MM.1S (cell line): ENCODE data around the gene AK4.

ENCODE experiments used
- EZH2 ChIP-seq: fragments of 300-600 bp; sonication (generic); optimal IDR thresholded peaks from 2 replicates; pipeline ENCODE3; 2017; ENCODE audit warnings: low read depth, mild to moderate bottlenecking, antibody characterized with exemption, low read length, mixed read lengths
- EZH2phosphoT487 ChIP-seq: fragments of 300-600 bp; sonication (generic); IDR thresholded peaks from 2 replicates; pipeline ENCODE4 v1.6.1; 2018; ENCODE audit warnings: antibody characterized with exemption, low read length
- TF ChIP-seq, protein P1 (sequence below): fragments of 300-600 bp; sonication (generic); IDR thresholded peaks from 2 replicates; pipeline ENCODE4 v1.5.1; 2016; ENCODE audit warnings: antibody characterized with exemption, low read length, mixed read lengths

DNA sequence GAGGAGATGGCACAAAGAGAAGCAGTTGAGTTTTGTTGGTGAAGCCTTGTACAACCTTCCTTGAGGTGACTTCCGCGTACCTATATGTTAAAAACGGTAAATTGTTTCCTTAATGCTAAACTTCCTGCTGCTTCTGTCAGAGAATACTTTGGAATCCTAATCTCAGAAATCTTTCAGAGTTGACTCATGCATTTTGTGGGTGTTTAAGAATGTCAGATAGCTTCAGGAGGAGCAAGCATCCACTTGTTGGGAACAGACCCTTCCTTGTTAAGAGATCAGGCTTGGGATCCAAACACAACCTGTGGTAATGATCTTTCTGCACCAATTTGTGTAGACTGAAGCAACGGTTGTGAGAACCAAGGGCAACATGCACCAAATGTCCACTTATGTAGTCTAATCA is 29.5 kb downstream of the AK4 start:
- TF ChIP-seq EZH2 (no peak), EZH2phosphoT487 (no peak)
- TF ChIP-seq, protein P1, sequence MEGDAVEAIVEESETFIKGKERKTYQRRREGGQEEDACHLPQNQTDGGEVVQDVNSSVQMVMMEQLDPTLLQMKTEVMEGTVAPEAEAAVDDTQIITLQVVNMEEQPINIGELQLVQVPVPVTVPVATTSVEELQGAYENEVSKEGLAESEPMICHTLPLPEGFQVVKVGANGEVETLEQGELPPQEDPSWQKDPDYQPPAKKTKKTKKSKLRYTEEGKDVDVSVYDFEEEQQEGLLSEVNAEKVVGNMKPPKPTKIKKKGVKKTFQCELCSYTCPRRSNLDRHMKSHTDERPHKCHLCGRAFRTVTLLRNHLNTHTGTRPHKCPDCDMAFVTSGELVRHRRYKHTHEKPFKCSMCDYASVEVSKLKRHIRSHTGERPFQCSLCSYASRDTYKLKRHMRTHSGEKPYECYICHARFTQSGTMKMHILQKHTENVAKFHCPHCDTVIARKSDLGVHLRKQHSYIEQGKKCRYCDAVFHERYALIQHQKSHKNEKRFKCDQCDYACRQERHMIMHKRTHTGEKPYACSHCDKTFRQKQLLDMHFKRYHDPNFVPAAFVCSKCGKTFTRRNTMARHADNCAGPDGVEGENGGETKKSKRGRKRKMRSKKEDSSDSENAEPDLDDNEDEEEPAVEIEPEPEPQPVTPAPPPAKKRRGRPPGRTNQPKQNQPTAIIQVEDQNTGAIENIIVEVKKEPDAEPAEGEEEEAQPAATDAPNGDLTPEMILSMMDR, result no peak
